Loucy (cell line): ENCODE data around the gene EGR2.

ENCODE experiments used
- H2AFZ ChIP-seq: fragments of 200-600 bp; sonication (generic); 2 replicates; pipeline ENCODE4 v1.6.0; 2016; ENCODE audit warnings: antibody characterized with exemption, mild to moderate bottlenecking, low read length, moderate library complexity
- H3F3A ChIP-seq: fragments of 200-600 bp; 2 replicates; pipeline ENCODE4 v1.6.0; 2016; ENCODE audit warnings: antibody characterized with exemption, low read depth, mild to moderate bottlenecking
- H3K27me3 ChIP-seq: fragments of 200-600 bp; sonication (generic); 2 replicates; pipeline ENCODE4 v1.6.1; 2014; ENCODE audit warnings: low read length, mild to moderate bottlenecking; ENCODE audit not compliant: insufficient read depth, poor library complexity, severe bottlenecking
- H3K36me3 ChIP-seq: fragments of 200-600 bp; sonication (generic); 2 replicates; pipeline ENCODE4 v1.6.1; 2016; ENCODE audit warnings: low read length; ENCODE audit not compliant: insufficient read depth
- H3K4me1 ChIP-seq: fragments of 200-600 bp; sonication (generic); 2 replicates; pipeline ENCODE4 v1.5.1; 2014; ENCODE audit warnings: low read length, mild to moderate bottlenecking; ENCODE audit not compliant: insufficient read depth, poor library complexity, severe bottlenecking
- H3K4me2 ChIP-seq: fragments of 200-600 bp; sonication (generic); 2 replicates; pipeline ENCODE4 v1.6.0; 2014; ENCODE audit warnings: antibody characterized with exemption, low read length, low read depth, mild to moderate bottlenecking; ENCODE audit not compliant: poor library complexity, severe bottlenecking
- H3K4me3 ChIP-seq: fragments of 200-600 bp; sonication (generic); 2 replicates; pipeline ENCODE4 v1.5.1; 2014; ENCODE audit warnings: low read length, mild to moderate bottlenecking, mixed read lengths; ENCODE audit not compliant: poor library complexity, severe bottlenecking
- H3K79me2 ChIP-seq: fragments of 200-600 bp; sonication (generic); 2 replicates; pipeline ENCODE4 v1.6.1; 2014; ENCODE audit warnings: low read length; ENCODE audit not compliant: insufficient read depth
- H3K9ac ChIP-seq: fragments of 200-600 bp; sonication (generic); 2 replicates; pipeline ENCODE4 v1.6.0; 2014; ENCODE audit warnings: mild to moderate bottlenecking, low read depth, low read length, moderate library complexity; ENCODE audit not compliant: poor library complexity, severe bottlenecking
- H3K9me2 ChIP-seq: fragments of 200-600 bp; sonication (generic); replicated peaks from 2 replicates; pipeline ENCODE4 v1.6.1; 2016; ENCODE audit warnings: low read depth, low read length, mixed read lengths
- H3K9me3 ChIP-seq: fragments of 200-600 bp; sonication (generic); 2 replicates; pipeline ENCODE4 v1.6.1; 2014; ENCODE audit warnings: mild to moderate bottlenecking, antibody characterized with exemption, low read length, low read depth; ENCODE audit not compliant: insufficient read depth
- H4K20me1 ChIP-seq: fragments of 200-600 bp; sonication (generic); 2 replicates; pipeline ENCODE4 v1.6.0; 2014; ENCODE audit warnings: antibody characterized with exemption, low read length, mild to moderate bottlenecking; ENCODE audit not compliant: insufficient read depth, poor library complexity, severe bottlenecking
- EZH2phosphoT487 ChIP-seq: fragments of 200-600 bp; IDR thresholded peaks from 2 replicates; pipeline ENCODE4 v1.6.1; 2018; ENCODE audit warnings: antibody characterized with exemption, mild to moderate bottlenecking, moderate library complexity, borderline replicate concordance
- TF ChIP-seq, protein P1 (sequence below): fragments of 200-600 bp; sonication (generic); conservative IDR thresholded peaks from 2 replicates; pipeline ENCODE4 v1.5.1; 2014; ENCODE audit warnings: mild to moderate bottlenecking, antibody characterized with exemption, low read length

Gene EGR2

DNA sequence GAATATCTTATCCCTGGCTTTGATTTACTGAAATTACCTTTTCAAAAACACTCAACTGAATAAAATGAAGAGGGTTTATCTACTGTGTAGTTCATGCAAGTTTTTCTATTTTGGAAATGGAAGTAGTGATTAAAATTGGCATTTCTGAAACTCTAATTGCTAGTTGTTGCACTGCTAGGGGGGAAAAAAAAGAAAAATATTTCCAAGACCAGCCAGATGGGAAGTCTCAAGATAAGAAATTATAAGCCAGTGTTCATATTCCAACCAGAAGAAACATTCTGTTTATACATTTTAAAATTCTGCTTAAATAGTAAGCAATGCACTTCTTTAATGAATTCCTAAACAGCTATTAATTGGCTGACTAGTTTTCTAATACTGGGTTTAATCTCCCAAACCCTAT, 21.1 kb downstream of the EGR2 start:
- no peak overlapping the region for H2AFZ ChIP-seq
- H3F3A ChIP-seq: no peaks in the 10 kb centered on the region
- no peak overlapping the region for H3K9ac ChIP-seq
- no peaks in the 10 kb centered on the region for H3K36me3 ChIP-seq
- TF ChIP-seq, protein P1, sequence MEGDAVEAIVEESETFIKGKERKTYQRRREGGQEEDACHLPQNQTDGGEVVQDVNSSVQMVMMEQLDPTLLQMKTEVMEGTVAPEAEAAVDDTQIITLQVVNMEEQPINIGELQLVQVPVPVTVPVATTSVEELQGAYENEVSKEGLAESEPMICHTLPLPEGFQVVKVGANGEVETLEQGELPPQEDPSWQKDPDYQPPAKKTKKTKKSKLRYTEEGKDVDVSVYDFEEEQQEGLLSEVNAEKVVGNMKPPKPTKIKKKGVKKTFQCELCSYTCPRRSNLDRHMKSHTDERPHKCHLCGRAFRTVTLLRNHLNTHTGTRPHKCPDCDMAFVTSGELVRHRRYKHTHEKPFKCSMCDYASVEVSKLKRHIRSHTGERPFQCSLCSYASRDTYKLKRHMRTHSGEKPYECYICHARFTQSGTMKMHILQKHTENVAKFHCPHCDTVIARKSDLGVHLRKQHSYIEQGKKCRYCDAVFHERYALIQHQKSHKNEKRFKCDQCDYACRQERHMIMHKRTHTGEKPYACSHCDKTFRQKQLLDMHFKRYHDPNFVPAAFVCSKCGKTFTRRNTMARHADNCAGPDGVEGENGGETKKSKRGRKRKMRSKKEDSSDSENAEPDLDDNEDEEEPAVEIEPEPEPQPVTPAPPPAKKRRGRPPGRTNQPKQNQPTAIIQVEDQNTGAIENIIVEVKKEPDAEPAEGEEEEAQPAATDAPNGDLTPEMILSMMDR: no peak
- no peak for TF ChIP-seq EZH2phosphoT487
- H3K9me3 ChIP-seq: no peaks in the 10 kb centered on the region
- no peak overlapping the region for H3K4me2 ChIP-seq
- H3K4me1 ChIP-seq: no peaks in the 10 kb centered on the region
- no peak overlapping the region for H3K4me3 ChIP-seq
- H3K79me2 ChIP-seq: no peaks in the 10 kb centered on the region
- no peaks in the 10 kb centered on the region for H3K9me2 ChIP-seq
- H3K27me3 ChIP-seq: peaks cover 43% of the 10 kb centered on the region
- H4K20me1 ChIP-seq: no peaks in the 10 kb centered on the region

DNA sequence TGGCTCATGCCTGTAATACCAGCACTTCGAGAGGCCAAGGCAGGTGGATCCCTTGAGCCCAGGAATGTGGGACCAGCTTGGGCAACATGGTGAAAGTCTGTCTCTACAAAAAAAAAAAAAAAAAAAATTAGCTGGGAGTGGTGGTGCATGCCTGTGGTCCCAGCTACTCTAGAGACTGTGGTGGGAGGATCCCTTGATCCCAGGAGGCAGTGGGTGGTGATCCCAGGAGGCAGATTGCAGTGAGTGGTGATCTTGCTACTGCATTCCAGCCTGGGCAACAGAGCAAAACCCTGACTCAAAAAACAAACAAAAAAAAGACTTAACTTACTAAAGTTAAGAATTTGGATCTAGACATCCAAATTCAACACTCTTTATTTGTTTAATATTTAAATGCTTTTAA, 21.9 kb downstream of the EGR2 start:
- H2AFZ ChIP-seq: no peak overlapping the region
- H4K20me1 ChIP-seq: no peaks in the 10 kb centered on the region
- H3K9me3 ChIP-seq: no peaks in the 10 kb centered on the region
- H3K9ac ChIP-seq: no peak overlapping the region
- H3K36me3 ChIP-seq: no peaks in the 10 kb centered on the region
- peaks cover 35% of the 10 kb centered on the region for H3K27me3 ChIP-seq
- no peaks in the 10 kb centered on the region for H3K4me1 ChIP-seq
- H3F3A ChIP-seq: no peaks in the 10 kb centered on the region
- no peaks in the 10 kb centered on the region for H3K9me2 ChIP-seq
- TF ChIP-seq, protein P1: no peak
- TF ChIP-seq EZH2phosphoT487: no peak
- no peaks in the 10 kb centered on the region for H3K79me2 ChIP-seq
- no peak overlapping the region for H3K4me2 ChIP-seq
- no peak overlapping the region for H3K4me3 ChIP-seq

DNA sequence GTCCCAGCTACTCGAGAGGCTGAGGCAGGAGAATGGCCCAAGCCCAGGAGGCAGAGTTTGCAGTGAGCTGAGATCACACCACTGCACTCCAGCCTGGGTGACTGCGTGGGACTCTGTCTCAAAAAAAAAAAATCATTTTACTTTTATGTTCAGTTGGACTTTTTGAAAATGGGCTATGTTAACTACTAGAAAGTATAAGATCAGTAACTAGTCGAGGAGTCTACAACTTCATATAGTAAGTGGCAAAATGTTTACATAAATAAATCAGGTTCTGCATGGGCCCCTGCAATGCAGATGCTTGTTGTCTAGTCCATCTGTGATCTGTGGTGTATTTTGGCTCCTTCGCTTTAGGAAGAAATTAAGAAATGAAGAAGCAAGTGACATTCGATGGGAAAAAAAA, 23.9 kb downstream of the EGR2 start:
- no peaks in the 10 kb centered on the region for H3K9me2 ChIP-seq

More for the DNA sequence above, 23.9 kb downstream of the EGR2 start:
- H3K79me2 ChIP-seq: no peaks in the 10 kb centered on the region
- H3F3A ChIP-seq: no peaks in the 10 kb centered on the region
- no peak overlapping the region for H3K4me3 ChIP-seq
- no peak overlapping the region for H3K9ac ChIP-seq
- no peak overlapping the region for H3K4me2 ChIP-seq
- TF ChIP-seq, protein P1: no peak
- no peak for TF ChIP-seq EZH2phosphoT487
- H2AFZ ChIP-seq: no peak overlapping the region
- H3K4me1 ChIP-seq: no peaks in the 10 kb centered on the region
- H3K36me3 ChIP-seq: no peaks in the 10 kb centered on the region
- H3K27me3 ChIP-seq: peaks cover 15% of the 10 kb centered on the region
- H3K9me3 ChIP-seq: no peaks in the 10 kb centered on the region
- H4K20me1 ChIP-seq: no peaks in the 10 kb centered on the region
